Activated naive CD4-positive, alpha-beta T cell treated with anti-CD3 and anti-CD28 coated beads, Interleukin-2, amount 50 U/mL, for 24 hours (primary cell): ENCODE measurements around the gene TRRAP.

Experiments used
- H3K27ac Mint-ChIP-seq: one replicate; pipeline ENCODE4 v1.8.0; 2021; ENCODE audit warnings: mild to moderate bottlenecking, mixed read lengths
- H3K27me3 Mint-ChIP-seq: one replicate; pipeline ENCODE4 v1.8.0; 2021; ENCODE audit warnings: mixed read lengths
- H3K36me3 Mint-ChIP-seq: one replicate; pipeline ENCODE4 v1.8.0; 2021; ENCODE audit warnings: mixed read lengths
- H3K4me1 Mint-ChIP-seq: one replicate; pipeline ENCODE4 v1.8.0; 2021; ENCODE audit warnings: mixed read lengths
- H3K4me3 Mint-ChIP-seq: one replicate; pipeline ENCODE4 v1.8.0; 2021; ENCODE audit warnings: mild to moderate bottlenecking, mixed read lengths
- H3K9me3 Mint-ChIP-seq: one replicate; pipeline ENCODE4 v1.8.0; 2021; ENCODE audit warnings: mixed read lengths

The TRRAP gene

GRCh38 chr7:99027241-99027640, 148.9 kb downstream of the TRRAP start:
- no peaks in the 10 kb centered on the region for H3K27me3 Mint-ChIP-seq
- H3K4me1 Mint-ChIP-seq: peaks cover 4% of the 10 kb centered on the region
- H3K9me3 Mint-ChIP-seq: no peaks in the 10 kb centered on the region
- H3K27ac Mint-ChIP-seq: peak overlapping the region; percentile 43
- peaks cover 8% of the 10 kb centered on the region for H3K36me3 Mint-ChIP-seq
- no peak overlapping the region for H3K4me3 Mint-ChIP-seq

DNA sequence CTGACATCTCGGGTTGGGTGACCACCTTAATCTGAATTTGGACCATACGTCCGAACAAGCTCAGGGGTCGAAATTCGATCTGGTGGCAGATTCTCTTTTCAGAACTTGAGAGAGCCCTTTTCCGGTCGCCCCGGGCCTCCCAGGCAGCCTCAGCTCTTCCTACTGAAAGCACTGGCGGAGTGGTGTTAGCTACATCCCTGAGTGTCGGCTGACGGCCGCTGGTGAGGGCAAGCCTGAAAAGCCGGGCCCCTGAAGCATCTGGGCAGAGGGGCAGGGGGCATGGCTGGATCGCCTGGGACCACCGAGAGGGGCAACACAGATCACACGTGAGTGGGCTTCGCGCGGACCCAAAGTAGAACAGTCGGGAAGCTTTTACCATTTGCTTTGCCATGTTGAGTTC, 149.5 kb downstream of the TRRAP start:
- H3K9me3 Mint-ChIP-seq: no peaks in the 10 kb centered on the region
- peaks cover 4% of the 10 kb centered on the region for H3K4me1 Mint-ChIP-seq
- H3K36me3 Mint-ChIP-seq: peaks cover 8% of the 10 kb centered on the region
- H3K4me3 Mint-ChIP-seq: no peak overlapping the region
- H3K27me3 Mint-ChIP-seq: no peaks in the 10 kb centered on the region
- H3K27ac Mint-ChIP-seq: no peak overlapping the region

- peaks cover under 1% of the 10 kb centered on the region for H3K4me1 Mint-ChIP-seq
- H3K9me3 Mint-ChIP-seq: no peaks in the 10 kb centered on the region
- H3K27me3 Mint-ChIP-seq: no peaks in the 10 kb centered on the region
- H3K36me3 Mint-ChIP-seq: peaks cover 6% of the 10 kb centered on the region
- no peak overlapping the region for H3K4me3 Mint-ChIP-seq
- H3K27ac Mint-ChIP-seq: no peak overlapping the region
These were observed 150.1 kb downstream of the TRRAP start for GRCh38 chr7:99028261-99028973.

DNA sequence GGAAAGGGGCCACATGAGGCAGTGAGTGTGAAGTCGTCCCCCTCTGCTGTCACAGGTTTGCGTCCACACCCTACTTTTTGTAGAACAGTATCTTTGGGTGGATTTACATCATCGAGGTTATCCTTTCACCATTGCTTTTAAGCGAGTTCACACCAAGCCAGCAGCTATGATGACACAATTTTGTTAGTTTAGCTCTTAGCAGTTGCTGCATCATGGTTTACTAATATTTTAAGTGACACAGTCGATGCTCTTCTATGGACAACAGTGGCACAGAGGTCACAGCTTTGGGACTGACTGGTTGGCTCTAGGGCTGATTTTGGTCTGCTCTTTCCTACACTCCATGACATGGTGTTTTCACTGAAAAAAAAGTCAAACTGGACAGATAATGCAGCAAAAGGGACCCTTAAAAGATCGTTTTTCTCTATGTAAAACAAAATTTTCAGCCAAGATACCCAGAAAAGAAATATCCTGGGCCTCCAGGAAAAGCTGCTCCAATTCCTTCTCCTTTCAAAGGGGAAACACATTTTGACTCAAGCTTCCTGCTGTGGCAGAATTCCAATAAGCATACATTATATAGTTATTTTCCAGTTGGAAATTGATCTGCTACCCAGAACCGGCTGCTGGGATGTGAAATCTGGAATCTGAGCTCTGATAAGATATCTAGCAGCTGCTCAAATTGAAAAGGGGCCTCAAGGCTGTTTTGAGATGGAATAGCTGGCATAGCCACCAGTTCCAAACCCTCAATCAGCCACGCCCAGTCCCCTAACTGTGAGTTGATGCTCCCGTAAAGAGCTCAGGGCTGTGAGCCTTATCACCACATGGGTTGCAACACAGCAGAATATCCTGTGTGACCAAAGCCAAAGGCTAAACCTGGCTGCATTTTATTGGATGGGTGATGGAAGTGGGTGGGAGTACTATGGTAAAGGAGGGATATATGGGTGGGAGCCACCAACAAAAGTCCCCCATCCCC, 151.4 kb downstream of the TRRAP start:
- H3K9me3 Mint-ChIP-seq: no peaks in the 10 kb centered on the region
- no peak overlapping the region for H3K4me3 Mint-ChIP-seq
- no peaks in the 10 kb centered on the region for H3K4me1 Mint-ChIP-seq
- H3K27me3 Mint-ChIP-seq: no peaks in the 10 kb centered on the region
- peaks cover 5% of the 10 kb centered on the region for H3K36me3 Mint-ChIP-seq
- H3K27ac Mint-ChIP-seq: peak overlapping the region; percentile 68

DNA sequence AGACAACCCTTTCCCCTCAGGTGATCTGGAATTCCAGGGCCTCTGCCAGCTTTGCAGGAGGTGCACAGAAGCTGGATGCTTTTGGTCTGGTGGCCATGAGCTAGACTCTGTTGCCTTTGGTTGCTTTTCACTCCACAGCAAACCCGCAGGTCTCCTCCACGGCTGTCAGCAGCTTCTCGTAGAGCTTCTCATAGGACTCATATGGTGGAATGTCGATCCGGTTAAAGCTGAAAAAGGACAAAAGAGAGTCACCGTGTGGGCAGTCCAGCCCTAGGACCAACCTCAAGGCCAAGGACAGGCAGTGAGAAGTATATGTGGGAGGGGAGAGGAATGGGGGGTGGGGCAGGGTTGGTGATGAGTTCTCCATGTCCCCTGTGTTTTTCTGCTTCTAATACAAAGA, 152.1 kb downstream of the TRRAP start:
- peaks cover 7% of the 10 kb centered on the region for H3K36me3 Mint-ChIP-seq
- H3K4me3 Mint-ChIP-seq: no peak overlapping the region
- no peaks in the 10 kb centered on the region for H3K27me3 Mint-ChIP-seq
- no peak overlapping the region for H3K27ac Mint-ChIP-seq
- H3K9me3 Mint-ChIP-seq: no peaks in the 10 kb centered on the region
- no peaks in the 10 kb centered on the region for H3K4me1 Mint-ChIP-seq

DNA sequence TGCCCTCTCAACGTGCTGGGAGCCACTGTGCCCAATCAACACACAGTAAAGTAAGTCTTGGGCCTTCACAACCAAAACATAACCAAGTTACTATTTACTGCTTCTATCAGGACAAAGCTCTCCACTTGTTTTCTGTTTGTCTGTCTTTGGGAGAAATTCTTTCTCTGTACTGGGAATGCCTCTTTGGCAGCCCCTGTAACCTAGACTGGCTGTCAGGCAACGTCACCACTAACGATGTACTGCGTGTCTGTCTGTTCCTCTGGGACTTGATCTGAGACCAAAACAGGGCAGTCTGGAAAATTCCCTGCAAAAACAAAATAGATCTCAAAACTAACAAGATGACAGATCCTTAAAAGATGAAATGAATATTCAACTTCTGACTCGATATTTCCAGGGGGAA, 152.6 kb downstream of the TRRAP start:
- Mint-ChIP-seq H3K27ac (peak overlapping the region; percentile 55), H3K9me3 (no peaks in the 10 kb centered on the region), H3K4me3 (no peak overlapping the region), H3K36me3 (peaks cover 8% of the 10 kb centered on the region), H3K4me1 (no peaks in the 10 kb centered on the region), H3K27me3 (no peaks in the 10 kb centered on the region)

GRCh38 chr7:99031496-99031895, 153.2 kb downstream of the TRRAP start:
- H3K9me3 Mint-ChIP-seq: no peaks in the 10 kb centered on the region
- no peaks in the 10 kb centered on the region for H3K27me3 Mint-ChIP-seq
- H3K27ac Mint-ChIP-seq: no peak overlapping the region
- H3K36me3 Mint-ChIP-seq: peaks cover 8% of the 10 kb centered on the region
- H3K4me1 Mint-ChIP-seq: no peaks in the 10 kb centered on the region
- no peak overlapping the region for H3K4me3 Mint-ChIP-seq

GRCh38 chr7:99032928-99033327, 154.6 kb downstream of the TRRAP start:
- Mint-ChIP-seq H3K27ac (no peak overlapping the region), H3K9me3 (no peaks in the 10 kb centered on the region), H3K4me1 (no peaks in the 10 kb centered on the region), H3K27me3 (no peaks in the 10 kb centered on the region), H3K4me3 (no peak overlapping the region), H3K36me3 (peaks cover 12% of the 10 kb centered on the region)

GRCh38 chr7:99033765-99034164, 155.4 kb downstream of the TRRAP start:
- no peak overlapping the region for H3K4me3 Mint-ChIP-seq
- H3K36me3 Mint-ChIP-seq: peaks cover 13% of the 10 kb centered on the region
- no peak overlapping the region for H3K27ac Mint-ChIP-seq
- H3K4me1 Mint-ChIP-seq: no peaks in the 10 kb centered on the region
- H3K27me3 Mint-ChIP-seq: no peaks in the 10 kb centered on the region
- H3K9me3 Mint-ChIP-seq: no peaks in the 10 kb centered on the region

DNA sequence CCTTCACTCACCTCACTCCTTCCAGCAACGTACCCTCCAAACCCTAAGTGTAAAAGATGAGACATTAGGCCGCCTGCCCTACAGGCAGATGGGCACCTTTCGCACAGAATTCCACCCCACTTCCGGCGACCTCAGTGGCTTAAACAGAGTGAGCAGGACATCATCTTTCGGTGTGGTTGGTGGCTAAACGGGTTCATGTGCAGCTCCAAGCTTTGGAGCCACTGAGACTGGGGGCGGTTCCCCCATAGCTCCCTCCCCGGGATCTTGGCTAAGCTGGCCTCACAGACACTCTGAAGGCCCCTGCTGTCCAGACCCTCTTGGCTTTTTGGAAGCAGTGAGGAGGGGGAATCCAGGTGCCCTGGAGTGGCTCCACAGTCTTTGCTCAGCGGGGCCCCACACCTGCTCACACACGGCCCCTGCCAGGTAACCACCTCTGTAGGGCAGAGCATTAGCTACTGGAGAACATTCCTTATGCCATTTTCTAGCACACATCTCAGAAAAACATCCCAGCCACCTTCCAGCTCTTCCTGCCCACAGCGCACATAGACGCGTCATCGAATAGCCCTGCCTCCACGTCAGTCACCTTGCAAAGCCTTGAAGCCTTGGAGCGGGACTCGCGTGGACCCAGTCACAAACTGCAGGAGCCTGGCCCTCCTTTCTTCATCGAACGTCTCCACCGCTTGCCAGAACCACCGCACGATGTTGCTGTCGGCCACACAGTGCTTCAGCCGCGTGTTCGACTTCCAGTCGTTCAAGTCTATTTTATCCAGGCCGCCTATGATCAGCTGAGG, 156.8 kb downstream of the TRRAP start:
- Mint-ChIP-seq H3K4me3 (no peak overlapping the region), H3K36me3 (peaks cover 16% of the 10 kb centered on the region), H3K27me3 (no peaks in the 10 kb centered on the region), H3K4me1 (no peaks in the 10 kb centered on the region), H3K9me3 (no peaks in the 10 kb centered on the region), H3K27ac (no peak overlapping the region)

DNA sequence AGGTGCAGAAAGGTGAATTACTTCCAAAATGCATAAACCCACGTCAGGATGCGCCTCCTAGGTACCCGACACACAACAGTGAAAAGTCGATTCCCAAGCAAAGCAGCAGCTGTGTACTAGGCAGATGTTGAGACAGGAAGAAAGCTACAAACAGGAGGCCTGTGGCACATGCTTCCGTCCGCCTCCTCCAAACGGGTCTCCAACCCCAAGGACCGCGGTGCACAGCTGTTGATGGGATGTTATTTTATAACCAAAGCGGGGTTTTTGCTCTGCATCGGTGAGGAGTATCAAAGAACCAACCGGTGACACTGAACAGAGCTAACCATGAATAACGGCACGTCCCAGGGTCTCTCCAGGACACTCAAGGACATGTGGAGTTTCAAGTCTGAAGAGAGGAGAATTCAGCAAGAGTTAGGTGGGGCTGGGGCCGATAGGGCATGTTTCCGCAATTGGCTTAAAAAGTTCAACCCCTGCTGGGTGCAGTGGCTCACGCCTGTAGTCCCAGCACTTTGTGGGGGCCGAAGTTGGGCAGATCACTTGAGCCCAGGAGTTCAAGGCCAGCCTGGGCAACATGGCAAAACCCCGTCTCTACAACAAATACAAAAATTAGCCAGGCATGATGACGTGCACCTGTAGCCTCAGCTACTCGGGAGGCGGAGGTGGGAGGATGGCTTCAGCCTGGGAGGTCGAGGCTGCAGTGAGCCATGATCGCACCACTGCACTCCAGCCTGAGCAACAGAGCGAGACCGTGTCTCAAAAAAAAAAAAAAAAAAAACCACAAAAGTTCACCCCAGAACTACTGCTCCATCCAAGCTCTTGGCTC, 157.6 kb downstream of the TRRAP start:
- Mint-ChIP-seq H3K4me3 (no peak overlapping the region), H3K27ac (no peak overlapping the region), H3K4me1 (no peaks in the 10 kb centered on the region), H3K36me3 (peaks cover 18% of the 10 kb centered on the region), H3K27me3 (no peaks in the 10 kb centered on the region), H3K9me3 (no peaks in the 10 kb centered on the region)

DNA sequence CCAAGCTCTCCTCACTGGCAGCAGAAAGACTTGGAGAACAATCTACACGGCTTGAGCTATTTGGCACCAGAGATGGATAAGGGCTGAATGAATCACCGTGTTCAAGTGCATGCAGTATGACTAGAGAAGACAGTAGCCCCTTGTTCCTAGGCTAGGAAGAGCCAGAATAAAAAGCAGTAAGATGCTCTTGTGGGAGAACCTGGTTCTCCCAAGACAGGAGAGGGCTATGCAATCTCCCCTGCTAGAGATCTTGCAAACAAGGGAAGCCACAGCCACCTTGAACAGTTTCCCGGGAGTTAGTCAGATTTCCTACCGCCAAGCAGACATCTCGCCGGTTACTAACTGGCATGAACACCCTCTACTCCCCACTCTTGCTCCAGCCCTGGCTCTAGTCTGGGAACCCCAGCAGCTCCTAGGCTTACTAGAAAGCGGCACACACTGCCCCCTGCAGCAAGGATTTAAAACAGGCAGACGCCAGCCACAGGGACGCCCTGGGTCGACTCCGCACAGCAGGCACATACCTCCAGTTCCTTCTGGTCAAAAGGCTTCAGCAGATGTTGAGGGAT, 158.3 kb downstream of the TRRAP start:
- no peaks in the 10 kb centered on the region for H3K9me3 Mint-ChIP-seq
- no peak overlapping the region for H3K27ac Mint-ChIP-seq
- H3K36me3 Mint-ChIP-seq: peaks cover 15% of the 10 kb centered on the region
- H3K27me3 Mint-ChIP-seq: no peaks in the 10 kb centered on the region
- H3K4me3 Mint-ChIP-seq: no peak overlapping the region
- H3K4me1 Mint-ChIP-seq: no peaks in the 10 kb centered on the region

GRCh38 chr7:99037327-99037940, 159.1 kb downstream of the TRRAP start:
- Mint-ChIP-seq H3K9me3 (no peaks in the 10 kb centered on the region), H3K36me3 (peaks cover 17% of the 10 kb centered on the region), H3K27me3 (no peaks in the 10 kb centered on the region), H3K4me3 (no peak overlapping the region), H3K27ac (no peak overlapping the region), H3K4me1 (no peaks in the 10 kb centered on the region)

DNA sequence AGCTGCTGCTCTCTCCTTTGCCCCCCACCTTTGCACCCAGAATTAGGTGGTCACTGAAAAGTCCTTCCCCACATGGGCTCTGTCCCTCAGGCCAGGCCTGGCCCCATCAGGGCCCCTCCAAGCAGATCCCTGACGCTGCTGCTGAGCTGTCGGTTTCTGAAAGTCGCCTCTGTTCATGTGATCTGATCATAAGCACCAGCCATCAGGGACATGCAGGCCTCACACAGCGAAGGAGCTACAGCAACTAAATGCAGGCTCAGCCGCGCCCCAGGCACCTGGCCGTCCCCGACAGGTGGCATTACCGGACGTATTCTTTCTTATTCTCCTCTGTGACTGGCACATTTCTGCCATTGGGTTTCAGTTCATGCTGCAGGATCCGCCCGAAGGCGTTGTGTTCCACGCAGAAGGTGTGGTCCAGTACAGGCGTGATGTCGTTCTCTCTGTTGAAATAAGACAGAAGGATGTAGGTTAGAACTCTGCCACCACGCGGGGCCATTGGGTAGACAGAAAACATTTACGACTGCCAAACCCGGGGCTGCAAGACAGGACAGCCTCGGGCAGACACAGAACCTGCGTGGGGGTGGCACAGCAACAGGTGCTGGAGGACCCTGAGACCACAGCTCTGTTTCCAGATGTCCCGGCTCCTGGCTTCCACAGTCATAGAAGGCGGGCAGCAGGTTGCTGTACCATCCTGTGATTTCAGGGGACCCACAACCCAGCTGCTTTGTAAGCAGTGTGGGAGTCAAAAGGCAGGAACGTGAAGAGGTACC, 159.9 kb downstream of the TRRAP start:
- Mint-ChIP-seq H3K27ac (no peak overlapping the region), H3K4me1 (no peaks in the 10 kb centered on the region), H3K4me3 (no peak overlapping the region), H3K27me3 (no peaks in the 10 kb centered on the region), H3K36me3 (peaks cover 19% of the 10 kb centered on the region), H3K9me3 (no peaks in the 10 kb centered on the region)
